ENCODE data around the gene TSPAN13.

The TSPAN13 gene

GRCh38 chr7:16755397-16755796 is 1.8 kb downstream of the TSPAN13 start:
- TF ChIP-seq CTCF (IDR thresholded peaks at IDR 0.05): no peak
- Histone ChIP-seq H3K4me3 (ENCODE audit: low read depth in 1 of 2, low read length in 1 of 2) (no peak overlapping the region), H3K27ac (no peak overlapping the region), H3K9me3 (no peaks in the 10 kb centered on the region), H3K36me3 (no peaks in the 10 kb centered on the region), H3K27me3 (peaks cover 35% of the 10 kb centered on the region), H3K4me1 (ENCODE audit: control insufficient read depth in 1 of 2, insufficient read depth in 1 of 2, low read depth in 1 of 2, low read length in 1 of 2) (peaks cover 17 to 20% of the 10 kb centered on the region in 2 experiments)

GRCh38 chr7:16758036-16758435 is 4.5 kb downstream of the TSPAN13 start:
- no peaks in the 10 kb centered on the region for H3K36me3 ChIP-seq
- H3K9me3 ChIP-seq: no peaks in the 10 kb centered on the region
- no peak for TF ChIP-seq CTCF (IDR thresholded peaks at IDR 0.05)
- no peak overlapping the region for H3K4me3 ChIP-seq (ENCODE audit: low read depth in 1 of 2, low read length in 1 of 2)
- H3K27ac ChIP-seq: no peak overlapping the region
- H3K27me3 ChIP-seq: peaks cover 33% of the 10 kb centered on the region
- peaks cover 17 to 20% of the 10 kb centered on the region in 2 experiments for H3K4me1 ChIP-seq (ENCODE audit: control insufficient read depth in 1 of 2, insufficient read depth in 1 of 2, low read depth in 1 of 2, low read length in 1 of 2)

- Histone ChIP-seq H3K4me3 (ENCODE audit: low read depth in 1 of 2, low read length in 1 of 2) (no peak overlapping the region), H3K27me3 (peaks cover 25% of the 10 kb centered on the region), H3K27ac (no peak overlapping the region), H3K4me1 (ENCODE audit: control insufficient read depth in 1 of 2, insufficient read depth in 1 of 2, low read depth in 1 of 2, low read length in 1 of 2) (peaks cover 11% of the 10 kb centered on the region in 2 experiments), H3K9me3 (no peaks in the 10 kb centered on the region), H3K36me3 (no peaks in the 10 kb centered on the region)
- no peak for TF ChIP-seq CTCF (IDR thresholded peaks at IDR 0.05)
These were observed 5.4 kb downstream of the TSPAN13 start for GRCh38 chr7:16758631-16759611.

GRCh38 chr7:16759840-16760239 is 6.3 kb downstream of the TSPAN13 start:
- H3K4me3 ChIP-seq (ENCODE audit: low read depth in 1 of 2, low read length in 1 of 2): no peak overlapping the region
- no peak for TF ChIP-seq CTCF (IDR thresholded peaks at IDR 0.05)
- H3K4me1 ChIP-seq (ENCODE audit: control insufficient read depth in 1 of 2, insufficient read depth in 1 of 2, low read depth in 1 of 2, low read length in 1 of 2): peaks cover 1 to 2% of the 10 kb centered on the region in 2 experiments
- no peaks in the 10 kb centered on the region for H3K36me3 ChIP-seq
- H3K27ac ChIP-seq: no peak overlapping the region
- H3K27me3 ChIP-seq: peaks cover 15% of the 10 kb centered on the region
- H3K9me3 ChIP-seq: no peaks in the 10 kb centered on the region

- Histone ChIP-seq H3K27ac (no peak overlapping the region), H3K4me1 (ENCODE audit: control insufficient read depth in 1 of 2, insufficient read depth in 1 of 2, low read depth in 1 of 2, low read length in 1 of 2) (no peaks in the 10 kb centered on the region), H3K9me3 (no peaks in the 10 kb centered on the region), H3K27me3 (no peaks in the 10 kb centered on the region), H3K4me3 (ENCODE audit: low read depth in 1 of 2, low read length in 1 of 2) (no peak overlapping the region), H3K36me3 (no peaks in the 10 kb centered on the region)
- no peak for TF ChIP-seq CTCF (IDR thresholded peaks at IDR 0.05)
These were observed 8.6 kb downstream of the TSPAN13 start for GRCh38 chr7:16762177-16762576.
